Measurements from ENCODE around the gene RPSA. TPM values are rescaled to one million over a fixed set of nuclear protein-coding genes. Genes with fewer than 3 reads are reported as not detected.
"Not testable (repeated sequence)": the region's sequence is repeated elsewhere in the genome, so short reads cannot be mapped to it uniquely, and the experiment has no call there.

Gene RPSA
- total RNA-seq: 1,000 to 10,000 TPM; 2,498 to 3,023 TPM

DNA sequence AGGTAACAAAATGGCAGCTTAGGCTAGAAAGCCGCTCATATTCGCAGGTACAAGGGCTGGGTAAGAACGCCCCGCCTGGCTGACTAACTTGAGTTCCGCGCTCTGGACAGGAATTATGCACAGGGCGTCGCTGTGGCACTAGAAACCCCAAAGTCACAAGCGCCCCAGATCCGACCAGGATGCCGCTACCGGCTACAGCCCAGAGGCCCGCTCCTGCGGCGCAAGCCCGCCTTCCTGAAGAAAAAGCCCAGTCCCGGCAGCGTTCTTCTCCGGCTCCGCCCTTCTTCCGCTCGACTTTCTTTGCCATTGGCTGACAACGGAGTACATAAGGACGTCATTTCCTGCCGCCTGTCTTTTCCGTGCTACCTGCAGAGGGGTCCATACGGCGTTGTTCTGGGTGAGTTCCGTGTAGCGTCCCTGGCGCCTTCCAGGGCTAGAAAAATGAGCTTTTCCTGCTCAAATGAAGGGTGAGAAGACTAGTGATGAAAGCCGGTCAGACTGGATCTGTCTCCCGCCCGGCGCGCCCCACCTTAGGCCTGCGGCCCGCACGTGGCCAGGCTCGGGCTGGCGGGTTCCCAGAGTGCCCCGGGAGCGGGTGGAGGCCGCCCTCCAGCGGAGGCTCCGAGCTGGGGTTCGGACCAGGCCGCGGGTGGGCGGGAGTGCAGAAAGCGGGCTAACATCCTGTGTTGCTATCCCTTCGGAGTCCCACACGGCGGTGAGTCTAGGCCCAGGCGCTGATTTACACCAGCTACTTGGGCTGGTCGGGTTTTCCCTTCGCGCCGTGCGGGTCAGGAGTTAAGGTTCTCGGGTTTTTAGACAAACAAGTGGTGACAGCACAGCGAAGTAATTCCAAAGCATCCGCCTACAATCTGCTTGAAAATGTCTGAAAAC, at the start of gene RPSA:
Gene RPSA (plus strand): TSS at position 353 of the 891 bp plus-strand sequence. CDS start 934 bp downstream, outside the sequence.
- peaks cover 50% of the 10 kb centered on the region for H3K36me3 Mint-ChIP-seq (ENCODE audit: low read depth)
- peak within 1 kb of the TSS; percentile 98 for H3K27ac Mint-ChIP-seq
- no peaks in the 10 kb centered on the region for H3K27me3 Mint-ChIP-seq
- peak within 1 kb of the TSS; percentile 98 for H3K4me3 Mint-ChIP-seq
- CTCF ChIA-PET: interaction anchor here (0.5 to 3.0 kb wide), 6 partner anchors 10 to 216 kb away, joined by 3 to 12 read pairs (median 4); no protein-coding TSS in a partner anchor
- intact Hi-C loops (cut with DNase I, micrococcal nuclease): loop anchor here (1.0 to 10.0 kb wide), 8 partner anchors 22 to 1241 kb away; partner anchors contain the start of genes EIF1B (in 2 of the 2), RPL14 (in 2 of the 2), OXSR1 (in 1 of the 2) and SLC25A38 (in 1 of the 2)
- no peaks in the 10 kb centered on the region for H3K9me3 Mint-ChIP-seq (ENCODE audit: low read depth)
- peaks cover 39% of the 10 kb centered on the region for H3K4me1 Mint-ChIP-seq
- DNase-seq: peak; percentile 98
- POLR2A ChIA-PET: interaction anchor here (0.6 to 1.6 kb wide), 4 partner anchors 10 to 900 kb away, joined by 3 read pairs; no protein-coding TSS in a partner anchor
- peak; percentile 93 for ATAC-seq

DNA sequence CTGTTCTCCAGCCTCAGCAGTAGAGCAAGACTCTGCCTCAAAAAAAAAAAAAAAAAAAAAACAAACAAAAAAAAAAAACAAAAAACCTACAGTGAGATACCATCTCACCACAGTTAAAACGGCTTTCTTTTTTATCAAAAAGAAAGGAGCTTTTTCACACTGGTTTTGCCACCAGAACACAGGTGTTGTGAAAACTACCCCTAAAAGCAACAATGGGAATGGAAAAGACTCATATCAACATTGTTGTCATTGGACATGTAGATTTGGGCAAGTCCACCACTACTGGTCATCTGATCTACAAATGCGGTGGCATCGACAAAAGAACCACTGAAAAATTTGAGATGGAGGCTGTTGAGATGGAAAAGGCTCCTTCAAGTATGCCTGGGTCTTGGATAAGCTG, 48.2 kb upstream of the RPSA start:
- H3K4me3 Mint-ChIP-seq: no peak overlapping the region
- H3K4me1 Mint-ChIP-seq: peaks cover 33% of the 10 kb centered on the region
- ChIA-PET CTCF (interaction anchor here (0.6 to 0.7 kb wide), 2 partner anchors 171 to 398 kb away, joined by 3 read pairs; no protein-coding TSS in a partner anchor), POLR2A (no interaction called here)
- ATAC-seq (no peak), DNase-seq (no peak)
- H3K36me3 Mint-ChIP-seq (ENCODE audit: low read depth): no peaks in the 10 kb centered on the region
- H3K9me3 Mint-ChIP-seq (ENCODE audit: low read depth): no peaks in the 10 kb centered on the region
- no peak overlapping the region for H3K27ac Mint-ChIP-seq
- peaks cover 4% of the 10 kb centered on the region for H3K27me3 Mint-ChIP-seq
- intact Hi-C loops (cut with DNase I, micrococcal nuclease): no loop called here

DNA sequence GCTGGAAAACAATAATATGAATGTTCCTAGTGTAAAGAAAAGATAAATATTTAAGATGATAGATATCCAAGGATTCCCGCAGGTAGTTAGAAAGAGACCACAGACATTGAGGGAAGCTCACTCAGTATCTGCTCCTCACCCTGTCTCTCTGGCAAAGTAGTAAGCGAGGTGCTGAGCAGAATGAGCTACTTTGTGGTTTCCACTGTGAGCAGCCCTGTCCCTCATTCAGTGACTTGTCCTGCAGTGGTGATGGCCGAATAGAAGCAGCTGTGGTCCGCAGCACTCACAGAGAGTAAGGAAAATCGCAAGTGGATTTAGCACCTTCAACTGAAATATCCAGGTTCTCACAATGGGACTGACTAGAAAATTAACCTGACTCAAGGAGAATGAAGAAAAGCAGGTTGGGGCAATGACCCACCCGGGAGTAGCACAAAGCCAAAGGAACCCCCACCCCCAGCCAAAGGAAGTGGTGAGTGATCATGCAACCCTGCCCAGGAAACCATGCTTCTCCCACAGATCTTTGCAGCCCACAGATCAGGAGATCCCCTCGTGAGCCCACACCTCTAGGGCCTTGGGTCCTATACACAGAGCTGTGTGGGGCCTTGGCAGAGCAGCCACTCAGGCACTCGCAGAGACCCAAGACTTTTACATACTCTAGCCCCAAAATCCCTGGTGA, 45.1 kb upstream of the RPSA start:
- ChIA-PET POLR2A (interaction anchor here (0.6 kb wide), 1 partner anchor 36 kb away, joined by 3 read pairs; no protein-coding TSS in a partner anchor), CTCF (interaction anchor here (0.9 to 1.7 kb wide), 5 partner anchors 15 to 73 kb away, joined by 3 to 6 read pairs (median 4); no protein-coding TSS in a partner anchor)
- H3K27me3 Mint-ChIP-seq: no peaks in the 10 kb centered on the region
- DNase-seq (peak; percentile 62), ATAC-seq (peak; percentile 89)
- peaks cover 33% of the 10 kb centered on the region for H3K4me1 Mint-ChIP-seq
- H3K4me3 Mint-ChIP-seq: peak overlapping the region; percentile 7
- H3K9me3 Mint-ChIP-seq (ENCODE audit: low read depth): no peaks in the 10 kb centered on the region
- H3K27ac Mint-ChIP-seq: peak overlapping the region; percentile 53
- no peaks in the 10 kb centered on the region for H3K36me3 Mint-ChIP-seq (ENCODE audit: low read depth)
- intact Hi-C loops (cut with DNase I, micrococcal nuclease): no loop called here

DNA sequence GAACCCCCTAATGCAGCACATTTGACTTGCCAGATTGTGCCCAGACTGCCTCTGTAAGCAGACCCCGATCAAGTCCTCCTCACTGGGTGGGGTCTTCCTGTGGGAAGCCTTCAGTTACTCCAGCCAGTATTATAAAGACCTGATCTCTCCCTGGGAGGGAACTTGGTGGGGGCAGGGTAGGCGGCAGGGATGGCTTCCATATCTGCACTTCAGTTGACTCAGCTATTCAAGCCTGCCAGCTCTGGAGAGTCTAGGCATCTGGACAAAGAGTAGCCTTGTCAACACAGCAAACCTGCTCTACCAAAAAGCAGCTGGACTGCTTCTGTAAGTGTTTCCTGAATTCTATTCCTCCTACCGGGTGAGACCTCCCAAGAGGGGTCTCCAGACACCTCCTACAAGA, 44.3 kb upstream of the RPSA start:
- Mint-ChIP-seq H3K4me1 (peaks cover 33% of the 10 kb centered on the region), H3K9me3 (ENCODE audit: low read depth) (no peaks in the 10 kb centered on the region), H3K36me3 (ENCODE audit: low read depth) (no peaks in the 10 kb centered on the region), H3K27ac (no peak overlapping the region), H3K4me3 (no peak overlapping the region), H3K27me3 (no peaks in the 10 kb centered on the region)
- ATAC-seq (no peak), DNase-seq (no peak)
- intact Hi-C loops (cut with DNase I, micrococcal nuclease): no loop called here
- ChIA-PET POLR2A (no interaction called here), CTCF (interaction anchor here (0.9 to 1.7 kb wide), 3 partner anchors 14 to 46 kb away, joined by 3 to 6 read pairs (median 5); no protein-coding TSS in a partner anchor)

DNA sequence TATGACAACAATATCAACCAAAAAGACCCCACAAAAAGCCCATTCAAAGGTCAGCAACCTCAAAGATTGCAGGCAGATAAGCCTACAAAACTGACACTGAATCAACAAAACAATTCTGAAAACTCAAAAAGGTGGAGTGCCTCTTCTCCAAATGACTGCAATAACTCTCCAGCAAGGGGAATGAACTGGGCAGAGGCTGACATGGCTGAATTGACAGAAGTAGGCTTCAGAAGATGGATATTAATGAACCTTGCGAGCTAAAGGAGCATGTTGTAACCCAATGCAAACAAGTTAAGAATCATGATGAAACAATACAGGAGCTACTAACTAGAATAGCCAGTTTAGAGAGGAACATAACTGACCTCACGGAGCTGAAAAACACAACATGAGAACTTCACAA, 43.7 kb upstream of the RPSA start:
- DNase-seq (no peak), ATAC-seq (no peak)
- H3K27me3 Mint-ChIP-seq: no peaks in the 10 kb centered on the region
- no peaks in the 10 kb centered on the region for H3K36me3 Mint-ChIP-seq (ENCODE audit: low read depth)
- no peaks in the 10 kb centered on the region for H3K9me3 Mint-ChIP-seq (ENCODE audit: low read depth)
- CTCF ChIA-PET: no interaction called here
- H3K27ac Mint-ChIP-seq: no peak overlapping the region
- peaks cover 28% of the 10 kb centered on the region for H3K4me1 Mint-ChIP-seq
- intact Hi-C loops (cut with DNase I, micrococcal nuclease): no loop called here
- POLR2A ChIA-PET: no interaction called here
- H3K4me3 Mint-ChIP-seq: no peak overlapping the region

DNA sequence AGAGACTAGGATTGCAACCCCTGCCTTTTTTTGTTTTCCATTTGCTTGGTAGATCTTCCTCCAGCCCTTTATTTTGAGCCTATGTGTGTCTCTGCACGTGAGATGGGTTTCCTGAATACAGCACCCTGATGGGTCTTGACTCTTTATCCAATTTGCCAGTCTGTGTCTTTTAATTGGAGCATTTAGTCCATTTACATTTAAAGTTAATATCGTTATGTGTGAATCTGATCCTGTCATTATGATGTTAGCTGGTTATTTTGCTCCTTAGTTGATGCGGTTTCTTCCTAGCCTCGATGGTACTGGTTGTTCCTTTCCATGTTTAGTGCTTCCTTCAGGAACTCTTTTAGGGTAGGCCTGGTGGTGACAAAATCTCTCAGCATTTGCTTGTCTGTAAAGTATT, 36.1 kb upstream of the RPSA start:
- H3K36me3 Mint-ChIP-seq (ENCODE audit: low read depth); intact Hi-C loops (cut with DNase I, micrococcal nuclease); H3K27ac Mint-ChIP-seq; H3K4me1 Mint-ChIP-seq; POLR2A ChIA-PET; DNase-seq; H3K4me3 Mint-ChIP-seq; H3K27me3 Mint-ChIP-seq; ATAC-seq; H3K9me3 Mint-ChIP-seq (ENCODE audit: low read depth); CTCF ChIA-PET: not testable (repeated sequence)

DNA sequence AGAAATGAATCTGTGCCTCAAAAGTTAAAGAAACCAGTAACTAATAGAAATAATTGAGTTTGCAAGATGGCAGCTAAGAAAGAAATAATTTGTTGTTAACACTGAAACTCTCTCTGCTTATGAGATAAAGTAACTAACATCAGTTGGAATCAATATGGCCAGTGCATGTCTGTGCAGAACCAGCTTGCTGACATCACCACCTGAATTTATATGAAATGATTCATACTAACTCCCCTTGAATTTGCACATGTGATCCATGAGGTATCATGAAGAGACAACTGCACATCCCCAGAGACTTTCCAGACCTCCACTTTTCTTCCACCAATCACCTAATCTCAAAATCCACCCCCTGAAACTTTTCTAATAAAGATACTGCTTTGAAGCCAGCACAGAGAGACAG, 33.7 kb upstream of the RPSA start:
- ATAC-seq (no peak), DNase-seq (no peak)
- H3K4me3 Mint-ChIP-seq: no peak overlapping the region
- ChIA-PET CTCF (interaction anchor here (0.7 to 1.5 kb wide), 3 partner anchors 80 to 729 kb away, joined by 3 to 4 read pairs (median 4); no protein-coding TSS in a partner anchor), POLR2A (interaction anchor here (1.3 kb wide), 1 partner anchor 9 kb away, joined by 4 read pairs; no protein-coding TSS in a partner anchor)
- H3K27me3 Mint-ChIP-seq: no peaks in the 10 kb centered on the region
- H3K4me1 Mint-ChIP-seq: no peaks in the 10 kb centered on the region
- H3K9me3 Mint-ChIP-seq (ENCODE audit: low read depth): peaks cover 2% of the 10 kb centered on the region
- intact Hi-C loops (cut with DNase I, micrococcal nuclease): no loop called here
- H3K27ac Mint-ChIP-seq: no peak overlapping the region
- no peaks in the 10 kb centered on the region for H3K36me3 Mint-ChIP-seq (ENCODE audit: low read depth)

DNA sequence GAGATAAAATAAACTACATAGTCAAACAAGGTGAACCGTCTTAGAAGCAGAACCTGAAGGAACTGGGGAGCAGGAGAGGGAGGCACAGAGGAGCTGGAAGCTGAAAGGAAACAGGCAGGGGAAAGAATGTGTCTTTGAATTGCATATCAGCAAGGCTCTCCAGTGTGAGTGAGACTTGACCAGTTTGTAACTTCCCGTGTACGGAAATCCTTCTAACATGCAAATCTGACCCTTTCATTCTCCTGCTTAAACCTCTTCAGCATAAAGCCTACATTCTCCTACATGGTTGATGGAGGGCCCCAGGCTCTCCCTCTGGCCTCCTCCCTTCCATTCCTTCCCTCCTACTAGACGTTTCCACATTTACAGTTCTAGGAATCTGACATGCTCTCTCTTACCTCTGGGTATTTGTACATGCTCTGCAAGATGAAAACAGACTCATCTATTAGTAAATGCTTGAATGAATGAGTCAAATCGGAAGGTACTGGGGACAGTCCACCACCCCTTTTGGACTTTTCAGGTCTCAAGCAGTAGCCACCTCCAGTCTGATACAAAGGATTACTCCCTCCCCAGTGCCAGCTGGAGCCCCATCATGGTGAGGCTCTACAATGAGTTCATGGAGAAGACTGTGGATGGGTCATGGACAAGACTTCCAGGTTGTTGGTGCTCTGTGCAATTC, 29.4 kb upstream of the RPSA start:
- no peak overlapping the region for H3K27ac Mint-ChIP-seq
- POLR2A ChIA-PET: interaction anchor here (0.9 kb wide), 1 partner anchor 31 kb away, joined by 3 read pairs; no protein-coding TSS in a partner anchor
- no peaks in the 10 kb centered on the region for H3K27me3 Mint-ChIP-seq
- CTCF ChIA-PET: interaction anchor here (0.6 to 2.6 kb wide), 8 partner anchors 15 to 356 kb away, joined by 3 to 21 read pairs (median 4); partner anchors contain the start of gene XIRP1
- DNase-seq (no peak), ATAC-seq (no peak)
- H3K4me1 Mint-ChIP-seq: peaks cover 4% of the 10 kb centered on the region
- no peaks in the 10 kb centered on the region for H3K9me3 Mint-ChIP-seq (ENCODE audit: low read depth)
- H3K4me3 Mint-ChIP-seq: no peak overlapping the region
- intact Hi-C loops (cut with DNase I, micrococcal nuclease): loop anchor here in 1 of 2 experiments (5.0 kb wide), 1 partner anchor 165 kb away; no protein-coding TSS in a partner anchor
- H3K36me3 Mint-ChIP-seq (ENCODE audit: low read depth): no peaks in the 10 kb centered on the region

DNA sequence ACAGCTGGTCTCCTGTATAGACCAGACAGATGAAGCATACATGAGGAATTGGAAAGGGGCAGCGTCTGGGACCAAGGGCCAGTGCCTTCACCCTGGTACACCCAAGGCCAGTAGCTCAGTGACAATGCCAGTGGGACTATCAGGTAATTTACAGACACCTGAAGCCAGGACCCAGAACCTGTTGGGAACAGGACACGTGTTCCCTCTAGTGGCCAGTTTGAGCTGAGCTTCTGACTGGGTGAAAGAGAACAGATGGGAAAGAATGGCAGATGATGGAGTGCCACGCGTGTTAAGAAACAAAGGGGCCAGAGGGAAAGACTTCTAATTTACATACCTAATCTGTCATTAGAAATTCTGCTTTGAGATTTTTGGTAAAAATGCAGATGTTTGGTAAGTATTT, 28.4 kb upstream of the RPSA start:
- ChIA-PET CTCF (interaction anchor here (0.6 to 2.6 kb wide), 18 partner anchors 12 to 357 kb away, joined by 3 to 21 read pairs (median 3); partner anchors contain the start of gene XIRP1), POLR2A (interaction anchor here (0.6 to 0.9 kb wide), 2 partner anchors 32 to 83 kb away, joined by 3 read pairs; no protein-coding TSS in a partner anchor)
- H3K4me3 Mint-ChIP-seq: no peak overlapping the region
- no peaks in the 10 kb centered on the region for H3K36me3 Mint-ChIP-seq (ENCODE audit: low read depth)
- H3K9me3 Mint-ChIP-seq (ENCODE audit: low read depth): no peaks in the 10 kb centered on the region
- peaks cover 10% of the 10 kb centered on the region for H3K4me1 Mint-ChIP-seq
- intact Hi-C loops (cut with DNase I, micrococcal nuclease): loop anchor here (1.0 to 5.0 kb wide), 3 partner anchors 86 to 187 kb away; no protein-coding TSS in a partner anchor
- H3K27ac Mint-ChIP-seq: no peak overlapping the region
- H3K27me3 Mint-ChIP-seq: no peaks in the 10 kb centered on the region
- ATAC-seq (peak; percentile 84), DNase-seq (peak; percentile 77)

DNA sequence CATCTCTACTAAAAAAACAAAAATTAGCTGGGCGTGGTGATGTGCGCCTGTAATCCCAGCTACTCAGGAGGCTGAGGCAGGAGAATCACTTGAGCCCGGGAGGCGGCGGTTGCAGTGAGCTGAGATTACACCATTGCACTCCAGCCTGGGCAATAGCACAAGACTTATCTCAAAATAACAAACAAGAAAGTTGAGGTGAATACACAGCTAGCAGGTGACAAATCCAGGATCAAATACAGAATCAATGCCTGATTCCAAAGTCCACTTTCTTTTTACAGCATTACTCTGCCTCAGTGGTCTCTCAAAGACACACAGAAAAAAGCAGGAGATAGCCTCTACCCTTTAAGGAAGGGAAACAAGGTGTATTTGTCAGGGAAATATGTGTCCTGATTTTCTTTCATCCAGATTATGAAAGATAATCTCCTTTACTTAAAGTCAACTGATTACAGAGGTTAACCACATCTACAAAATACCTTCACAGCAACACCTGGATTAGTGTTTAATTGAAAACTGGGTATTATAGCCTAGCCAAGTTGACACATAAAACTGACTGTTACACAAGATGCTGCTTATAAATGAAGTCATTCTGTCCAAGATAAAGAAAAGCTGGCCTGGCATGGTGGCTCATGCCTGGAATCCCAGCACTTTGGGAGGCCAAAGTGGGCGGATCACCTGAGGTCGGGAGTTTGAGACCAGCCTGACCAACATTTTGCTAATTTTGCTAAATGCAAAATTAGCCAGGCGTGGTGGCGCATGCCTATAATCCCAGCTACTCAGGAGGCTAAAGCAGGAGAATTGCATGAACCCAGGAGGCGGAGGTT, 27.4 kb upstream of the RPSA start:
- ChIA-PET POLR2A (no interaction called here), CTCF (interaction anchor here (0.6 to 2.0 kb wide), 8 partner anchors 14 to 278 kb away, joined by 3 to 21 read pairs (median 4); no protein-coding TSS in a partner anchor)
- intact Hi-C loops (cut with DNase I, micrococcal nuclease): loop anchor here (1.0 to 5.0 kb wide), 3 partner anchors 87 to 188 kb away; no protein-coding TSS in a partner anchor
- Mint-ChIP-seq H3K36me3 (ENCODE audit: low read depth) (no peaks in the 10 kb centered on the region), H3K27me3 (no peaks in the 10 kb centered on the region), H3K4me3 (no peak overlapping the region), H3K27ac (no peak overlapping the region), H3K9me3 (ENCODE audit: low read depth) (no peaks in the 10 kb centered on the region), H3K4me1 (peaks cover 10% of the 10 kb centered on the region)
- ATAC-seq (no peak), DNase-seq (no peak)
